T-helper 1 cell treated with Interleukin-12 subunit alpha and Interleukin-12 subunit beta and Interleukin-4 antibody, amounts not matched to agents 30 ng/mL and 1 ng/mL, for 36 hours (primary cell): ENCODE measurements around the gene ASMT. TPM values are rescaled to one million over a fixed set of nuclear protein-coding genes. Genes with fewer than 3 reads are reported as not detected.
"Not testable (repeated sequence)": the region's sequence is repeated elsewhere in the genome, so short reads cannot be mapped to it uniquely, and the experiment has no call there.

Experiments used
- intact Hi-C: fragments of 100-400 bp; cut with micrococcal nuclease; formaldehyde crosslinking; loops from one replicate; pipeline ENCODE4 v1.15.1; 2024
- total RNA-seq: library from RNA; stranded (reverse); gene quantifications from 2 replicates; pipeline ENCODE4 v1.2.3, GENCODE V29; 2022

Gene ASMT
- total RNA-seq, 1 donor from 2014 or later = 1.0 TPM

GRCh38 chrX:1629244-1629643 lies 14.4 kb downstream of the ASMT start:
- intact Hi-C loops = no loop called here

GRCh38 chrX:1646009-1646408 lies 31.1 kb downstream of the ASMT start:
- intact Hi-C loops = no loop called here

GRCh38 chrX:1649621-1650020 lies 34.8 kb downstream of the ASMT start:
- intact Hi-C loops = loop anchor here (10.0 kb wide), 1 partner anchor 405 kb away; no protein-coding TSS in a partner anchor

GRCh38 chrX:1652011-1652811 lies 37.4 kb downstream of the ASMT start:
- intact Hi-C loops = loop anchor here (1.0 to 10.0 kb wide), 3 partner anchors 407 to 975 kb away; no protein-coding TSS in a partner anchor

GRCh38 chrX:1656379-1656778 lies 41.5 kb downstream of the ASMT start:
- intact Hi-C loops = loop anchor here (2.0 to 10.0 kb wide), 2 partner anchors 412 to 1036 kb away; no protein-coding TSS in a partner anchor

- intact Hi-C loops = loop anchor here (1.0 to 10.0 kb wide), 4 partner anchors 204 to 1035 kb away; no protein-coding TSS in a partner anchor
These were observed 42.7 kb downstream of the ASMT start for GRCh38 chrX:1657367-1658070.

GRCh38 chrX:1658071-1658491 lies 43.2 kb downstream of the ASMT start:
- intact Hi-C loops = loop anchor here (10.0 kb wide), 1 partner anchor 413 kb away; no protein-coding TSS in a partner anchor

- intact Hi-C loops = loop anchor here (5.0 to 10.0 kb wide), 2 partner anchors 268 to 415 kb away; partner anchors contain the start of gene SLC25A6
These were observed 45.0 kb downstream of the ASMT start for GRCh38 chrX:1659664-1660461.

GRCh38 chrX:1661048-1661921 lies 46.4 kb downstream of the ASMT start:
- intact Hi-C loops = loop anchor here (1.0 to 5.0 kb wide), 8 partner anchors 21 to 1030 kb away; partner anchors contain the start of genes AKAP17A, CD99 and SLC25A6

- intact Hi-C loops = loop anchor here (1.0 to 5.0 kb wide), 8 partner anchors 20 to 1029 kb away; partner anchors contain the start of genes AKAP17A, CD99 and SLC25A6
These were observed 47.0 kb downstream of the ASMT start for GRCh38 chrX:1661922-1662221.

GRCh38 chrX:1667566-1667965 lies 52.7 kb downstream of the ASMT start:
- intact Hi-C loops = no loop called here

GRCh38 chrX:1673337-1673736 lies 58.5 kb downstream of the ASMT start:
- intact Hi-C loops = loop anchor here (1.0 kb wide), 2 partner anchors 920 to 954 kb away; no protein-coding TSS in a partner anchor

GRCh38 chrX:1676866-1677265 lies 62.0 kb downstream of the ASMT start:
- intact Hi-C loops = no loop called here

- intact Hi-C loops = no loop called here
These were observed 64.4 kb downstream of the ASMT start for GRCh38 chrX:1679238-1679637.

- intact Hi-C loops = no loop called here
These were observed 66.6 kb downstream of the ASMT start for GRCh38 chrX:1681439-1681838.

- intact Hi-C loops = loop anchor here (1.0 kb wide), 1 partner anchor 21 kb away; no protein-coding TSS in a partner anchor
These were observed 67.0 kb downstream of the ASMT start for GRCh38 chrX:1681856-1682255.

- intact Hi-C loops = loop anchor here (1.0 kb wide), 1 partner anchor 21 kb away; no protein-coding TSS in a partner anchor
These were observed 67.6 kb downstream of the ASMT start for GRCh38 chrX:1682501-1682900.

- intact Hi-C loops = not testable (repeated sequence)
These were observed 70.0 kb downstream of the ASMT start for GRCh38 chrX:1684883-1685282.

- intact Hi-C loops = not testable (repeated sequence)
These were observed 70.6 kb downstream of the ASMT start for GRCh38 chrX:1685444-1685880.

GRCh38 chrX:1686642-1687041 lies 71.8 kb downstream of the ASMT start:
- intact Hi-C loops = no loop called here
